ENCODE measurements around the gene TTC33.
"Not testable (repeated sequence)": the region's sequence is repeated elsewhere in the genome, so short reads cannot be mapped to it uniquely, and the experiment has no call there.

The TTC33 gene

GRCh38 chr5:40779561-40779960, 23.8 kb upstream of the TTC33 start:
- DNase-seq: no peak

- DNase-seq: no peak
These were observed 22.4 kb upstream of the TTC33 start for GRCh38 chr5:40778133-40778532.

GRCh38 chr5:40776658-40776977, 20.9 kb upstream of the TTC33 start:
- no peak for DNase-seq

- no peak for DNase-seq
These were observed 20.3 kb upstream of the TTC33 start for GRCh38 chr5:40775846-40776657.

- DNase-seq: no peak
These were observed 19.5 kb upstream of the TTC33 start for GRCh38 chr5:40775085-40775845.

GRCh38 chr5:40774623-40775022, 18.9 kb upstream of the TTC33 start:
- DNase-seq: no peak

GRCh38 chr5:40770764-40771163, 15.0 kb upstream of the TTC33 start:
- no peak for DNase-seq

- no peak for DNase-seq
These were observed 6.9 kb upstream of the TTC33 start for GRCh38 chr5:40762705-40763104.

- DNase-seq: no peak
These were observed 1.6 kb upstream of the TTC33 start for GRCh38 chr5:40757400-40757799.

GRCh38 chr5:40755093-40755406, 711 bp downstream of the TTC33 start:
- DNase-seq: peak; percentile 82

- peak; percentile 13 for DNase-seq
These were observed 1.2 kb downstream of the TTC33 start for GRCh38 chr5:40754381-40755092.

GRCh38 chr5:40746703-40747102, 9.1 kb downstream of the TTC33 start:
- peak; percentile 6 for DNase-seq

GRCh38 chr5:40743771-40744170, 12.0 kb downstream of the TTC33 start:
- no peak for DNase-seq

GRCh38 chr5:40738502-40738901, 17.3 kb downstream of the TTC33 start:
- peak; percentile 3 for DNase-seq

GRCh38 chr5:40736103-40736875, 19.5 kb downstream of the TTC33 start:
- DNase-seq: peak; percentile 63

GRCh38 chr5:40735609-40736008, 20.2 kb downstream of the TTC33 start:
- DNase-seq: no peak

GRCh38 chr5:40734986-40735385, 20.8 kb downstream of the TTC33 start:
- DNase-seq: peak; percentile 32

GRCh38 chr5:40733879-40734563, 21.7 kb downstream of the TTC33 start:
- no peak for DNase-seq

GRCh38 chr5:40733434-40733833, 22.3 kb downstream of the TTC33 start:
- DNase-seq: no peak

GRCh38 chr5:40722497-40722911, 33.3 kb downstream of the TTC33 start:
- DNase-seq: not testable (repeated sequence)

GRCh38 chr5:40720069-40720468, 35.7 kb downstream of the TTC33 start:
- DNase-seq: no peak

GRCh38 chr5:40717281-40717680, 38.5 kb downstream of the TTC33 start:
- peak; percentile 31 for DNase-seq

Measured in fibroblast of skin of scalp (primary cell).